HepG2 (cell line): ENCODE results near the gene ZNF474. TPM values are rescaled to one million over a fixed set of nuclear protein-coding genes. Genes with fewer than 3 reads are reported as not detected.

Experiments used
- ATAC-seq: fragments of 200-7000 bp; cut with Tn5 transposase; 3 replicates; pipeline ENCODE4 v1.9.1; 2020; ENCODE audit warnings: mild to moderate bottlenecking, moderate library complexity
- BruUV-seq: library from RNA; stranded (reverse); fragments of 400-500 nt; replicated peaks from 2 replicates; lab custom pipeline; 2021; lab: Mats Ljungman, UMichigan
- CTCF ChIA-PET: fragments of 300-600 bp; formaldehyde crosslinking; extraction: SDS; loops from one replicate; lab custom pipeline; 2021; ENCODE audit warnings: low total read pairs, inconsistent platforms, low intra/inter-chr PET ratio; lab: Yijun Ruan, JAX
- POLR2A ChIA-PET: fragments of 350-600 bp; sonication (Branson Sonifier 250); formaldehyde crosslinking; loops from one replicate; lab custom pipeline; 2020; ENCODE audit warnings: antibody characterized with exemption, inconsistent platforms; lab: Yijun Ruan, JAX
- DNase-seq: peaks from one replicate; pipeline ENCODE4 v3.0.0-alpha.2; 2015; ENCODE audit warnings: low spot score
- FAIRE-seq: peaks from 3 replicates; lab custom pipeline; 2011; peaks lifted over from hg19 to GRCh38; lab: Jason Lieb, UNC
- H2AFZ ChIP-seq: one replicate; pipeline ENCODE4 v1.6.1; 2011; ENCODE audit warnings: low read length, inconsistent platforms
- H3K27ac ChIP-seq: fragments of 300-600 bp; 3 replicates; pipeline ENCODE4 v1.8.0; 2011; ENCODE audit warnings: mixed run types, mild to moderate bottlenecking, mixed read lengths, low read length, inconsistent platforms; ENCODE audit not compliant: insufficient read depth; ENCODE audit errors: extremely low read length
- H3K27me3 ChIP-seq, 2 experiments: fragments of 200-600 bp in 1 of 2; 2 replicates in 1 of 2; 3 replicates in 1 of 2; pipeline versions ENCODE4 v1.6.0 to v1.8.0; 2011; ENCODE audit warnings: low read length in 2 of 2, mild to moderate bottlenecking in 2 of 2, moderate library complexity in 2 of 2, inconsistent platforms in 1 of 2; ENCODE audit not compliant: insufficient read depth in 2 of 2, control insufficient read depth in 1 of 2
- H3K36me3 ChIP-seq, 2 experiments: fragments of 200-600 bp in 1 of 2; replicated peaks in 1 of 2; 2 replicates in 1 of 2; 3 replicates in 1 of 2; pipeline versions ENCODE4 v1.5.1 to v1.8.0; 2011; ENCODE audit warnings: low read length in 2 of 2, inconsistent platforms in 1 of 2; ENCODE audit not compliant: insufficient read depth in 2 of 2, control insufficient read depth in 1 of 2
- H3K4me1 ChIP-seq: 2 replicates; pipeline ENCODE4 v1.5.1; 2012; ENCODE audit warnings: low read length, inconsistent platforms; ENCODE audit not compliant: insufficient read depth
- H3K4me2 ChIP-seq: 2 replicates; pipeline ENCODE4 v1.6.0; 2011; ENCODE audit warnings: low read depth, low read length, inconsistent platforms
- H3K4me3 ChIP-seq, 3 experiments: fragments of 200-600 bp in 1 of 3; sonication (generic), shearing (Covaris generic) in 1 of 3; replicated peaks in 1 of 3; 2 replicates each; pipeline ENCODE4 v1.5.1; 2011 to 2016; ENCODE audit warnings: low read length in 3 of 3, inconsistent platforms in 2 of 3, low read depth in 2 of 3, mild to moderate bottlenecking in 2 of 3, control low read depth in 1 of 3, mixed read lengths in 1 of 3; ENCODE audit not compliant: insufficient read depth in 1 of 3
- H3K79me2 ChIP-seq: one replicate; pipeline ENCODE4 v1.6.1; 2011; ENCODE audit warnings: low read length, inconsistent platforms; ENCODE audit not compliant: insufficient read depth
- H3K9ac ChIP-seq: 2 replicates; pipeline ENCODE4 v1.6.0; 2011; ENCODE audit warnings: mild to moderate bottlenecking, low read depth, low read length, inconsistent platforms; ENCODE audit not compliant: insufficient read depth
- H3K9me3 ChIP-seq: 2 replicates; pipeline ENCODE4 v1.5.1; 2012; ENCODE audit warnings: mild to moderate bottlenecking, low read length
- H4K20me1 ChIP-seq: 2 replicates; pipeline ENCODE4 v1.6.0; 2011; ENCODE audit warnings: inconsistent platforms, mild to moderate bottlenecking, low read length, moderate library complexity; ENCODE audit not compliant: insufficient read depth
- CERS6 ChIP-seq: sonication (generic); formaldehyde crosslinking; IDR thresholded peaks from 2 replicates; pipeline ENCODE4 v1.5.0; 2020; ENCODE audit warnings: missing genetic modification reagents
- DNMT3B ChIP-seq: conservative IDR thresholded peaks from 2 replicates; pipeline ENCODE4 v1.6.1; 2016; ENCODE audit warnings: missing biosample characterization, control low read depth
- DPF2 ChIP-seq: sonication (generic); formaldehyde crosslinking; IDR thresholded peaks from 2 replicates; pipeline ENCODE4 v1.4.0; 2020; ENCODE audit warnings: mild to moderate bottlenecking, low read depth, missing genetic modification reagents, borderline replicate concordance
- FOXK1 ChIP-seq: sonication (generic); formaldehyde crosslinking; IDR thresholded peaks from 2 replicates; pipeline ENCODE4 v1.4.0; 2020; ENCODE audit warnings: low read depth, missing genetic modification reagents, borderline replicate concordance
- HNF4G ChIP-seq, 2 experiments: sonication (generic) in 1 of 2; formaldehyde crosslinking in 1 of 2; IDR thresholded peaks; 2 replicates each; pipeline versions ENCODE4 v1.4.0 to v1.6.1; 2011 to 2020; ENCODE audit warnings: borderline replicate concordance in 2 of 2, low read depth in 2 of 2, mild to moderate bottlenecking in 2 of 2, low read length in 1 of 2, missing genetic modification reagents in 1 of 2, moderate library complexity in 1 of 2
- MAFK ChIP-seq, 2 experiments: IDR thresholded peaks in 1 of 2; conservative IDR thresholded peaks in 1 of 2; 2 replicates each; pipeline ENCODE4 v1.6.1; 2011; ENCODE audit warnings: improper control_type of control experiment in 2 of 2, low read length in 2 of 2
- MBD4 ChIP-seq: IDR thresholded peaks from 2 replicates; pipeline ENCODE4 v1.6.1; 2012; ENCODE audit warnings: low read length, inconsistent platforms, borderline replicate concordance
- MEIS2 ChIP-seq: sonication (generic); formaldehyde crosslinking; IDR thresholded peaks from 2 replicates; pipeline ENCODE4 v1.9.0; 2021; ENCODE audit warnings: mild to moderate bottlenecking, missing genetic modification reagents
- MXD3 ChIP-seq: IDR thresholded peaks from 2 replicates; pipeline ENCODE4 v1.6.1; 2016; ENCODE audit warnings: mild to moderate bottlenecking, missing biosample characterization, missing genetic modification reagents
- POLR2AphosphoS5 ChIP-seq: IDR thresholded peaks from 2 replicates; pipeline ENCODE4 v1.6.1; 2012; ENCODE audit warnings: low read depth, low read length
- SNRNP70 ChIP-seq: fragments of 200-400 bp; formaldehyde crosslinking; IDR thresholded peaks from 2 replicates; pipeline ENCODE4 v1.6.1; 2017; ENCODE audit warnings: mild to moderate bottlenecking, low read depth, low read length, moderate library complexity
- TBX2 ChIP-seq: sonication (generic); formaldehyde crosslinking; IDR thresholded peaks from 2 replicates; pipeline ENCODE4 v1.5.0; 2020; ENCODE audit warnings: missing genetic modification reagents, mild to moderate bottlenecking, borderline replicate concordance
- YY1 ChIP-seq: IDR thresholded peaks from 2 replicates; pipeline ENCODE4 v1.6.1; 2011; ENCODE audit warnings: low read length, low read depth, moderate library complexity, mild to moderate bottlenecking; ENCODE audit not compliant: insufficient read depth, insufficient replicate concordance
- ZMYM3 ChIP-seq: sonication (generic); formaldehyde crosslinking; IDR thresholded peaks from 2 replicates; pipeline ENCODE4 v1.5.1; 2020; ENCODE audit warnings: mild to moderate bottlenecking, missing genetic modification reagents
- ZNF496 ChIP-seq: sonication (generic); formaldehyde crosslinking; IDR thresholded peaks from 2 replicates; pipeline ENCODE4 v1.8.1; 2023; ENCODE audit warnings: mild to moderate bottlenecking, moderate library complexity, missing genetic modification reagents; ENCODE audit not compliant: insufficient replicate concordance
- ZNF720 ChIP-seq: sonication (generic); formaldehyde crosslinking; IDR thresholded peaks from 2 replicates; pipeline ENCODE4 v1.4.0; 2020; ENCODE audit warnings: missing genetic modification reagents
- ZSCAN31 ChIP-seq: sonication (generic); formaldehyde crosslinking; IDR thresholded peaks from 2 replicates; pipeline ENCODE4 v1.5.0; 2020; ENCODE audit warnings: low read depth, mild to moderate bottlenecking, missing genetic modification reagents
- WGBS: methylation state at CpG from one replicate; pipeline ENCODE4 v1.1.6; 2017; ENCODE audit warnings: low lambda C conversion rate; 5-methylcytosine and 5-hydroxymethylcytosine counted together
- in situ Hi-C: cut with HindIII; loops from 2 replicates; pipeline ENCODE4 v1.10.0; 2017; ENCODE audit warnings: low pct_unique_long_range_greater_than_20kb; ENCODE audit not compliant: extremely low pct_ligation_motif_present
- intact Hi-C: fragments of 100-400 bp; cut with micrococcal nuclease; formaldehyde crosslinking; loops from one replicate; pipeline ENCODE4 v1.10.0; 2022; ENCODE audit not compliant: unreplicated experiment
- polyA plus RNA-seq, 8 experiments: library from polyadenylated mRNA; depleted of rRNA in 3 of 8; stranded (reverse) in 7 of 8; unstranded in 1 of 8; fragments of >200 nt; fragmentation: Illumina TruSeq in 4 of 8; extraction: Trizol in 4 of 8; gene quantifications; 2 replicates each; pipeline versions ENCODE4 v1.2.1 to v1.2.3, GENCODE V29; 2011 to 2016; ENCODE audit warnings: low read depth in 4 of 8, missing spikeins in 1 of 8, mixed read lengths in 1 of 8; ENCODE audit not compliant: insufficient read depth in 1 of 8
- total RNA-seq, 5 experiments: library from RNA; depleted of rRNA; stranded (reverse); fragments of >200 nt; fragmentation: Illumina TruSeq; extraction: Trizol; gene quantifications; 2 replicates each; pipeline ENCODE4 v1.2.3, GENCODE V29; 2016; ENCODE audit warnings: low read depth in 1 of 5

The ZNF474 gene
- total and polyA plus RNA-seq, 2 of the 13 experiments (the other 11 are each of a cell fraction or from before 2014, with no cell fraction given): 0.07 TPM; not detected in 1

- TF ChIP-seq TBX2 (CRISPR knock-in tag): no peak
- no peak for TF ChIP-seq MBD4
- no peak for TF ChIP-seq CERS6 (CRISPR knock-in tag)
These were observed 8.4 kb downstream of the ZNF474 start (continued) for GRCh38 chr5:122137702-122138101.

GRCh38 chr5:122138356-122138755, 9.0 kb downstream of the ZNF474 start:
- Histone ChIP-seq H3K79me2 (no peaks in the 10 kb centered on the region), H3K36me3 (no peaks in the 10 kb centered on the region)
- in situ Hi-C loops: no loop called here
- TF ChIP-seq DNMT3B (CRISPR knock-in tag): no peak
- no peak for TF ChIP-seq MXD3
- TF ChIP-seq MAFK (conservative IDR thresholded peaks at IDR 0.05 in 1 of 2, IDR thresholded peaks at IDR 0.05 in 1 of 2; ENCODE audit: low read length in 2 of 2): no peak
- no peak for TF ChIP-seq FOXK1 (CRISPR knock-in tag)
- TF ChIP-seq YY1: no peak
- no peak for TF ChIP-seq ZNF496 (CRISPR knock-in tag)
- TF ChIP-seq POLR2AphosphoS5: no peak
- TF ChIP-seq DPF2: no peak
- no peak for TF ChIP-seq ZSCAN31 (CRISPR knock-in tag)
- no peak for TF ChIP-seq ZMYM3 (CRISPR knock-in tag)
- no peak for TF ChIP-seq SNRNP70
- no peak for TF ChIP-seq ZNF720 (CRISPR knock-in tag)
- no peak for TF ChIP-seq MEIS2 (CRISPR knock-in tag)
- no peak for TF ChIP-seq HNF4G (IDR thresholded peaks at IDR 0.05; ENCODE audit: borderline replicate concordance, low read depth, low read length)
- TF ChIP-seq HNF4G (CRISPR knock-in tag; IDR thresholded peaks at IDR 0.05; ENCODE audit: borderline replicate concordance, low read depth): no peak
- TF ChIP-seq, all 625 proteins: peak for 0
- no peak for DNase-seq
- Histone ChIP-seq H3K27ac (no peak overlapping the region), H3K4me3 (no peak overlapping the region), H3K4me2 (no peak overlapping the region), H3K9me3 (no peaks in the 10 kb centered on the region), H2AFZ (no peak overlapping the region), H4K20me1 (no peaks in the 10 kb centered on the region), H3K9ac (no peak overlapping the region), H3K27me3 (no peaks in the 10 kb centered on the region), H3K4me1 (no peaks in the 10 kb centered on the region)
- intact Hi-C loops: no loop called here
- ChIA-PET CTCF (no interaction called here), POLR2A (no interaction called here)
- ATAC-seq: no peak
- FAIRE-seq: no peak
- 2% methylated on average over 3 of the region's 3 CpGs for WGBS
- no TSS peak for BruUV-seq
